ENCODE measurements around the gene SGCG.
"Not testable (repeated sequence)": the region's sequence is repeated elsewhere in the genome, so short reads cannot be mapped to it uniquely, and the experiment has no call there.

Gene SGCG

DNA sequence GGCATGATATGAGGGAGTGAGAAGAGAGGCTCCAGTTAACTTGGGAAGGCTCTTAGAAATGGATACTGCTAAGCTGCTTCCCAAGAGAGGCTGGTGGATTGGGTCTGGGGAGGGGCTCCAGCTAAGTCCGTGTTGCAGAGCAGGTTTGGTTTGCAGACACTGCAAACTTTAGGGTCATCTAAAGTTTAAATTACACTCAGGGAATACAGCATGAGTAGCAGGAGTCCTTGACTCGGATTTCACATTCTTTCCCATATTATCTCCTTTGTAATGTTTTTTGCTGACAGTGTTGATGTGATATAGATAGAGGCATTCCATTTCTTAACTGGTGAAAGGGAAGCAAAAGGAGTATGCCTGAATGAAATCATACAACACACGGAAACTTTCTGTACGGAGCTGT is 31.9 kb downstream of the SGCG start:
- DNase-seq (ENCODE audit: low spot score) = no peak
- TF ChIP-seq, protein P1, sequence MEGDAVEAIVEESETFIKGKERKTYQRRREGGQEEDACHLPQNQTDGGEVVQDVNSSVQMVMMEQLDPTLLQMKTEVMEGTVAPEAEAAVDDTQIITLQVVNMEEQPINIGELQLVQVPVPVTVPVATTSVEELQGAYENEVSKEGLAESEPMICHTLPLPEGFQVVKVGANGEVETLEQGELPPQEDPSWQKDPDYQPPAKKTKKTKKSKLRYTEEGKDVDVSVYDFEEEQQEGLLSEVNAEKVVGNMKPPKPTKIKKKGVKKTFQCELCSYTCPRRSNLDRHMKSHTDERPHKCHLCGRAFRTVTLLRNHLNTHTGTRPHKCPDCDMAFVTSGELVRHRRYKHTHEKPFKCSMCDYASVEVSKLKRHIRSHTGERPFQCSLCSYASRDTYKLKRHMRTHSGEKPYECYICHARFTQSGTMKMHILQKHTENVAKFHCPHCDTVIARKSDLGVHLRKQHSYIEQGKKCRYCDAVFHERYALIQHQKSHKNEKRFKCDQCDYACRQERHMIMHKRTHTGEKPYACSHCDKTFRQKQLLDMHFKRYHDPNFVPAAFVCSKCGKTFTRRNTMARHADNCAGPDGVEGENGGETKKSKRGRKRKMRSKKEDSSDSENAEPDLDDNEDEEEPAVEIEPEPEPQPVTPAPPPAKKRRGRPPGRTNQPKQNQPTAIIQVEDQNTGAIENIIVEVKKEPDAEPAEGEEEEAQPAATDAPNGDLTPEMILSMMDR (IDR thresholded peaks at IDR 0.05; ENCODE audit: extremely low read depth, missing control alignments) = no peak

GRCh38 chr13:23231241-23231640 is 50.5 kb downstream of the SGCG start:
- TF ChIP-seq, protein P1 (IDR thresholded peaks at IDR 0.05; ENCODE audit: extremely low read depth, missing control alignments) = no peak
- DNase-seq (ENCODE audit: low spot score) = no peak

- TF ChIP-seq, protein P1 (IDR thresholded peaks at IDR 0.05; ENCODE audit: extremely low read depth, missing control alignments) = no peak
- no peak for DNase-seq (ENCODE audit: low spot score)
Observed at GRCh38 chr13:23235994-23236393, 55.2 kb downstream of the SGCG start.

- TF ChIP-seq, protein P1 (IDR thresholded peaks at IDR 0.05; ENCODE audit: extremely low read depth, missing control alignments) = no peak
- no peak for DNase-seq (ENCODE audit: low spot score)
Observed at GRCh38 chr13:23243066-23243465, 62.3 kb downstream of the SGCG start.

DNA sequence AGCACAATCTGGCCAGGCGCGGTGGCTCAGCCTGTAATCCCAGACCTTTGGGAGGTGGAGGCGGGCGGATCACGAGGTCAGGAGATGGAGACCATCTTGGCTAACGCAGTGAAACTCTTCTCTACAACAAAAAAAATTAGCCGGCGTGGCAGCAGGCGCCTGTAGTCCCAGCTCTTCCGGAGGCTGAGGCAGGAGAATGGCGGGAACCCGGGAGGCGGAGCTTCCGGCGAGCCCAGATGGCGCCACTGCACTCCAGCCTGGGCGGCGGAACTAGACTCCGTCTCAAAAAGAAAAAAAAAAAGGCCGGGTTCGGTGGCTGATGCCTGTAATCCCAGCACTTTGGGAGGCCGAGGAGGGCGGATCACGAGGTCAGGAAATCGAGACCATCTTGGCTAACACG is 67.6 kb downstream of the SGCG start:
- DNase-seq (ENCODE audit: low spot score) = not testable (repeated sequence)

DNA sequence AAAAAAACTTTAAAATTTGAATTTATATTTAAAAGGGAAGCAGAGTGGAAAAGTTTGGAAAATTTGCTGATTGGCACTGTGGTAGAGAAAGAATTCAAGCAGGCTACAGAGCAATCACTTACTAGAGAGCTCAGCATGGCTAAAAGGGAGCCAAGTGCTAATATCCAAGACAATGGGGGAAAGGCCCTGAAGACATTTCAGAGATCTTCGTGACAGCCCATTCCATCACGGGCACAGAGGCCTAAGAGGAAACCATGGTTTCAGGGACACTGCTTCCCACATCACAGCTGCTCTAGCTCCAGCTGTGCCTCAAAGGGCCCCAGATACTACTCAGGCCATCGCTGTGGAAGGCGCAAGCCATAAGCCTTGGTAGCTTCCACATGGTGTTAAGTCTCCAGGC is 73.7 kb downstream of the SGCG start:
- TF ChIP-seq, protein P1 (IDR thresholded peaks at IDR 0.05; ENCODE audit: extremely low read depth, missing control alignments) = no peak

DNA sequence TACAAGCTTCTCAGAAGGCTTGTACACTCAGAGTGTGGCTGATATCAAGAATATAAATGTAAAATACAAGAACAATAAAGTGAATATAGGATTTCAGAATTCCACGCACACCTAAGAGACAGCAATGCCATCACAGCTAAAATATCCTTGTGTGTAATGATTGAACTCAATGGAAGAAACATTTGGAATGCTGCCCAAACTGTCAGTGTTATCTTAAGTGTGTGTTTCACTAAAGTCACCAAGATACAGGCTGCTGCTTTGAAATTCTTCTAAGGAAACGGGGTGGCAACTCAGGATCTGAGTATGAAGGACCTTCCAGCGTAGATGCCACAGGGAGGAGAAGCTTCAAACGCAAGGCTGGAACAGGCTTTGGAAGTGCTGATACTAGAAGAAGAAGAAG is 86.8 kb downstream of the SGCG start:
- TF ChIP-seq, protein P1 (IDR thresholded peaks at IDR 0.05; ENCODE audit: extremely low read depth, missing control alignments) = no peak
- DNase-seq (ENCODE audit: low spot score) = no peak

More for the DNA sequence above, 73.7 kb downstream of the SGCG start:
- no peak for DNase-seq (ENCODE audit: low spot score)

DNA sequence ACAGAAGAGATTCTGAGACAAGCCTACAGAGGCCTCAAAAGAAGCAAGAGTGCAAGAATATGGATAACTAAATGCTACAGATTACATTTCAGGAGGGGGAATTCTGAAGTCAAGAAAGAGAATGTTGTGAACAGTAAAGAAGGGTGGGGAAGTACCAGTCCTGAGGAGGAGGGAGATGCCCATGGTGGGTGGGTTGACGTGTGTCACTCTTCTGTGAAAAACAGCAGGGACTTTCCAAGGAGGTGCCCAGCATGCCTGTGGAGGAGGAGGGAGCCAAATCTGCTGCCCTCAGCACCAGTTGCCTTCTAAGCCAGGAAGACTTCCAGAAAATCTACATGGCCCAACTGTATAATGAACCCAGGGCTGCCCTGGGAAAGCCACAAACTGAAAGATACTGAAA is 87.7 kb downstream of the SGCG start:
- peak; percentile 15 for DNase-seq (ENCODE audit: low spot score)
- TF ChIP-seq, protein P1 (IDR thresholded peaks at IDR 0.05; ENCODE audit: extremely low read depth, missing control alignments) = no peak
